Stimulated activated CD8-positive, alpha-beta memory T cell treated with anti-CD3 and anti-CD28 coated beads, Interleukin-2, amount 100 ng/mL, for 48 hours (primary cell): ENCODE results near the gene JUND.

ENCODE experiments used
- DNase-seq, 2 donors: peaks; one replicate each; pipeline ENCODE4 v3.0.0-alpha.2; 2020; ENCODE audit warnings: low read depth in 2 of 2

Gene JUND

DNA sequence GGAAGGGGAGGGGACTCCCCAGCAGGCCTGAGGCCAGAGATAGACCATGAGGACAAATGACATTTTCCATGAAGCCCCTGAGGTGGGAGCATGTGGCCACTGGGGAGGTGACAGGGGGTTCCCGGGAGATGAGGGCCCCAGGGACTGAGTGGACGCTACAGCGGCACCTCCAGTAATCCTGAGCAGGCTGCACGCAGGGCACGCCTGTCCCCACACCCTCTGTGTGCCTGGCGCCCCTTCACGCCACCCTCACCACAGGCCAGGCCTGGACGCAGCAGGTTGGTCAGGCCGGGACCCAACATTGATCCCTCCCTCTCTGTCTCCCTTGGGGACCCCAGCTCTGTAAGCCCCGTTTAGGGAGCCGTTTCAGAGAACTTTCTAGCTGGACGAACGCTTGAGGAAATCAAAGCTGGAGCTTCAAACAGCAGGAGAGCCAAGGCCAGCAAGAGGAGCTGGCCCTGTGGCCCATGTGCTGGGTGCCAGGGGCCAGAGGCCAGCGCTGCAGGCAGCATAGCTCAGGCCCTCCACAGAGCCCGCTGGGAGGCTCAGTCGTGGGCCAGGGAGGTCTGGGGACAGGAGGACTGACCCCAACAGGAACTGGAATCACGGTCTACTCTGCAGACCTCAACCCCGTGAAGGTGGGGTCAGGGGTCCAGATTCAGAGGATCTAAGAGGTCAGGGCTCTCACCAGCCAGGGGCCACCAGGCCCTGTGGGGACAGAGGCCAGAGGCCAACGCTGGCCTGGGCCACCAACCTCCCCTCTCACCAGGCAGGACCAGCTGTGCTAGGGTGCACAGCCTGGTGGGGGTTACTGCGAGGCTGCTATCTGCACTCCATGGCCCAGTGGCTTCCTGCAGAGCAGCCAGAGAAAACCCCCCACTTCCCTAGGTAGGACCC lies 26.9 kb upstream of the JUND start:
- no peak for DNase-seq

DNA sequence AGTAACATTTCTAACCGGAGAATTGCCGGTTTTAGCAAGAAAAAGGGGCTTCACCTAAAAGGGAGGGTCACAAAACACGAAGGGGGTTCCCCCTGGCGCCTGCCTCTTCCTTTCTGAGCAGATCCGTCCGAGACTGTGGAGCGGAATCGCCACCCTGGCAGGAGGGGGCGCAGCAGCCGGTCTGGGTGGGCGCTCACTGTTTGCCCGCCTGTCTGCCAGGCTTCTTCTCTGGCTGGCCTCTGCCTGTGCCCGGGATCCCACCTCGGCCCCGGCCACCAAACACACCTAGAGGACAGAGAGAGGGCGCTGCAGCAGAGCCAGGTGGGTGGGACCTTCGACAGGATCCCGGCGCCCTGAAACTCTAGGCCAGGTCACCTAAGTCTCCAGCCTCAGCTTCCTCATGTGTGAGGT lies 25.9 kb upstream of the JUND start:
- no peak for DNase-seq

DNA sequence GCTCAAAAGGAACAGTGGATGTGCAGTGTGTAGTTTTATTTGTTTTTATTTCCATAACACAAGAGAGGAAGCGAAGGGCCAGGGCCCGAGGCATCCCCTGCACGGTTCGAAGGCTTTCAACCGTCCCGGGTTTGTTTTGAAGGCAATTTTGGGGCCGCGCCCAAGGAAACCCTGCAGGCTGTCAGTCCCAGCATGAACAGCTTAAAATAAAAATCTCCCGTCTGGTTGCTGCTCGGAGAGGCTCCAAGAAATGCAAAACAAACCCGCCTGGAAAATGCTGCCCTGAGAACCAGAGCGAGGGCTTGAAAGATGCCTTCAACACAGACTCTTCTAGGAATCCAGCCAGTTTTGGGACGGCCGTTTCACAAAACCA lies 25.5 kb upstream of the JUND start:
- no peak for DNase-seq

DNA sequence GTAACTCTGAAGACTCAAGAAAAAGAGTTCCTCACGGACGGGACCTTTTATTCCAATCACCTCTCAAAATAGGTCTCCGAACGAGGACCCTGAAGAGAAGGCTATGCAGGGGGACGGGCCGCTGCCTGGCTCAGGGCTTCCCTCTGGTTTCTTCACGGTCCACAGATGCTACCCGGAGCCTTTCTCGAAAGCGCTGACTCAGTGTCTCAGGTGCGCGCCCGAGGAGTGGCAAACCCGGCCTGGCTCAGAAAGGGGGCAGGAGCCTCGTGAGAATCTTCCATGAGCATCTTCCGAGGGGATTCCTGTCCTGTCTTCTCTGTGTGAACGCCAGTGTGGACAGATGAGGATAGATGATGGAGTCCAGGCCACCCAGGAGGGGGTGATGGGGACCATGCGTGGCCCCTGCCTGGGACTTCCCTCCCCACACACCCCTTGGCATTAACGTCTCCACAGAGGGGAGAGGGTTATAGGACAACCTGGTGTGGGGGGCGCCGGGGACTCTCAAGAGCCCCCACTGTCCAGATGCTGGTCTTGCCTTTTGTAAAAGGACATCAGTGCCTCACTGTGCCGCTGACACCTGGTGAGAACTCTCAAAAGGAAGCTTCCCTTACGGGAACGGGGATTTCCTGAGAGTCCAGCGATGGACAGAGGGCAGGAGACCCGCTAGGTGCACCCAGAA lies 24.9 kb upstream of the JUND start:
- no peak for DNase-seq

DNA sequence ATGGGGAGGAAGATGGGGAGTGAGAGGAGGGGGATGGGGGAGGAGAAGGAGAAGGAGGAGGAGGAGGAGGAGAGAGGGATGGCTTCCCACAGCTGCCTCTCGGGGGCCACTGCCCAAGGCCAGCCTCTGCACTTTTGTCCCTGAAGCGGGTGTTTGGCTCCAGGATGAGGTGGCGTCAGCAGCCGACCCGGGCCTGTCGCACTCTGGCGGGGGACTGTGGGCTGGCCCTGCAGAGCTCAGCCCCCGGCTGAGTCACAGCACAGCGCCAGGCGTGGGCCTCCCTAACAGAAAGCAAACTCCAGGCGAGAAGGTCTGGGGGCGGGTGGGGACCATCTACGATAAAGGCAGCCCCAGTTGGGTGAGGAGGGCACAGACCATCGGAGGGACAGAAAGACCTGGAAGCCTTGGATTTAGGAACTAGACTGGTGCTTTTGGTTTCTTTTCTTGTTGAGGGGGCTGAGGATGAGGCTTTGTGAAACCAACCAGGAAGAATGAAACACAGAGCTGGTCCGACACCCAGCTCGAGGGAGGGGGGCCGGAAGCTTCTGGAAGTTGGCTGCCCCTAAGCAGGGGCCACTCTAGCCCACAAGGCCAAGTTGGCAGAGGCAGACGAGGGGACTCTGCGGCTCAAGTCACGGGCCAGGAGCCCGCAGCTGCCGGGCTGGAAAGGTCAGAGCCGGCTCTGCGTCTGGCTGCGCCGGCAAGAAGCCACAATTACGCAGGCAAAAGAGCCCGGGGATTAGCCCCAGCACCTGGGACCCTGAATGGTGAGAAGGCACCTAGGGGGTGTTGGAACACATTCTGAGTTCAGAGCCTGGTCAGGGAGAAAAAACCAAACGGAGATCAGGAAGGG lies 23.3 kb upstream of the JUND start:
- DNase-seq, result peak; percentile 78 to 85

DNA sequence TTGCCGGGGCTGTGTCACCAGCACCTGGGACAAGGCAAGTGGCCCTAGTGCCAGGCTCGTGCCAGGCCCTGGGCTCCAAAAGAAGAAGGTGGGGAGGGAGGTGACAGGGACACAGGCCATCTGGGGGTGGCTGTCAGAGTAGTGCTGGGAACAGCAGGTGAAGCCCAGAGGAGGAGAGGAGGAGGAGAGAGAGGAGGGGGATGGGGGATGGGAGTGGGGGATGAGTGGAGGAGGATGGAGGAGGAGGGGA lies 22.7 kb upstream of the JUND start:
- no peak for DNase-seq

DNA sequence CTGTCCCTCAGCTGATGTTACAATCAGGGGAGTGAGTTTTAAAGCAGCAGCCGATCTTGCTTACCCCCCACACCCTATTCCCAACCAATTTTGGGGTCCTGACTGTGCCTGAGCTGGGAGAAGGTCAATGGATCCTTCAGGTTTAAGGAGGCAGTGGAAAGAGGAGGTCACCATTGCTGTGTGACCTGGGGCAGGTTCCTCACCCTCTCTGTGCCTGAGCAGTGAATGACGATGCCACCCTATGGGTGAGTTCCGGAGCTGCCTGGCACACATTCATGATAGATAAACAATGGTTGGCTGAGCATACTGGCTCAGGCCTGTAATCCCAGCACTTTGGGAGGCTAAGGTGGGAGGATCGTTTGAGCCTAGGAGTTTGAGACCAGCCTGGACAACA lies 20.3 kb upstream of the JUND start:
- no peak for DNase-seq

DNA sequence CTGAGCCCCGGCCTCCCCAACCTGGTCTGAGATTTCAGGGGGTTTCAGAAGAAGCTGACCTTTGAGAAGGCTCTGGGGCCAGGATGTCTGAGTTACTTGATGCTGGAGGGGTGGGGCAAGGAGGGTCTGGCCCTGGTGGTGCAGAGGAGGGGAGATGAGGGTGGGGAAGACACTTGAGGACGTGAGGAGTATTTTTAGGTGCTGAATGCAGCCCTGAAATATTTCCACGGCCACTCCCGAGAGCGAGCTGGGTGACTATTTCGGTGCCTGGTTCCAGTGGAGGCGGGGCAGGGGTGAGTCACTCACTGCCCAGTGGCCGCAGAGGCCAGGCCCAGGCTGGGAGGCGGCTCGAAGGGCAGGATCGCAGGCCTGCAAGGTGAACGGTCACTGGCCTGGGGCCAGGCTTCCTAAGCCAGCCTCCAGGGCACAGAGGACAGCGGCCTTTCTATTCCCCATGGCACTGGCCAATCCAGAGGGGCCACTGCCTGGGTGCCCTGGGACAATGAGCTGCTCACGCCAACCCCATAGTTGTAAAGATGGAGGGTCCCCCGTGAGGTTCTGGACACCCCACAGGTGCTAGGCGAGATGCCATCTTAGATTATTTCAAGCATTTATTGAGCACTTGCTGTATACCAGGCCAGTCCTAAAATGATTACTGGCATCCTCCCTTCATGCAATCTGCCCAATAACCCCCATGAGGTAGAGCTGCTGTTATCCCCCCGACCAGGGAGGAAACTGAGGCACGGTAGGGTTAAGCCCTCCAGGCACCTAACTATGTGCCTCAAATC lies 19.7 kb upstream of the JUND start:
- DNase-seq, result no peak

DNA sequence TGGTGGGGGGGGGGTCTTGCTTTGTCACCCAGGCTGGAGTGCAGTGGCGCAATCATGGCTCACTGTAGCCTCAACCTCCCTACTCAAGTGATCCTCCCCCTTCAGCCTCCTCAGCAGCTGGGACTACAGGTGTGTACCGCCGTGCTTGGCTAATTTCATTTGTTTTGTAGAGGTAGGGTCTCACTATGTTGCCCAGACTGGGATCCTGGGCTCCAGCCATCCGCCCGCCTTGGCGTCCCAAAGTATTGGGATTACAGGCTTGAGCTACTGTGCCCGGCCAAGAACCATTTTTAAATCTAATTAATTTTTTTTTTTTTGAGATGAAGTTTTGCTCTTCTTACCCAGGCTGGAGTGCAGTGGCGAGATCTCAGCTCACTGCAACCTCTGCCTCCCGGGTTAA lies 18.2 kb upstream of the JUND start:
- no peak for DNase-seq

DNA sequence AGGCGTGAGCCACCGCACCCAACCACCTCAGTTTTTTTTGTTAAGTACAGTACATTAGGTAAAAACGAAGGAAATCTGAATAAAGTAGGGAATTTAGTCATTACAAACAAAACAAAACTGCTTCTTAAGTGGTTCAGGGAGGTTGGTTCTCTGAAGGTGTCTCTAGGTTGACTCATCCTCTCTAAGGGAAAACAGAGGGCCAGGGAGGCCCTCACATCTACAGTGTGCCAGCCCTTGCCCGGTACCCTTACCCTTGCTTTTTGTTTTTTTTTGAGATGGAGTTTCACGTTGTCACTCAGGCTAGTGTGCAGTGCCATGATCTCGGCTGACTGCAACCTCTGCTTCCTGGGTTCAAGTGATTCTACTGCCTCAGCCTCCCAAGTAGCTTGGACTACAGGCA lies 17.2 kb upstream of the JUND start:
- DNase-seq, result no peak

DNA sequence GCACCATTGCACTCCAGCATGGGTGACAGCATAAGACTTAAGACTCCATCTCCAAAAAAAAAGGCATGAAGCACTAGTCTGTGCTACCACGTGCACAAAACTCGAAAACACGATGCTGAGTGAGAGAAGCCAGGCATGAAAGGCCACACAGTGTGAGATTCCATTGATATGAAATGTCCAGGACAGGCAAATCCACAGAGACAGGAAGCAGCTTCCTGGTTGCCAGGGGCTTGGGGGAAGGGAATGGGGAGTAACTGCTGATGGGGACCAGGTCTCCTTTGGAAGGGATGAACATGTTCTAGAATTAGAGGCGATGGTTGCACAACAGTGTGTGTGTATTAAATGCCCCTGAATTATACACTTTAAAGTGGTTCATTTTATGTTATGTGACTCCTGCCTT lies 15.9 kb upstream of the JUND start:
- DNase-seq, result no peak

DNA sequence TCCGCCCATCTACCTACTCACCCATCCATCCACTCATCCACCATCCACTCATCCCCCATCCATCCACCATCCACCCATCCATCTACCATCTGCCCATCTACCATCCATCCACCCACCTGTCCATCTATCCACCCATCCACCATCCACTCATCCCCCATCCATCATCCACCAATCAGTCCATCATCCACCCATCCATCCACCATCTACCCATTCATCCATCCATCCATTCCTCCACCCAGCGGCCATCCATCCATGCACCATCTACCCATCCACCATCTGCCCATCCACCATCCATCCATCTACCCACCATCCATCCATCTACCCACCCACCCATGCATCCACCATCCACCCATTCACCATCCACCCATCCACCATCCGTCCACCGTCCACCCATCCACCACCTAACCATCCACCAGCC lies 13.6 kb upstream of the JUND start:
- DNase-seq, result no peak

DNA sequence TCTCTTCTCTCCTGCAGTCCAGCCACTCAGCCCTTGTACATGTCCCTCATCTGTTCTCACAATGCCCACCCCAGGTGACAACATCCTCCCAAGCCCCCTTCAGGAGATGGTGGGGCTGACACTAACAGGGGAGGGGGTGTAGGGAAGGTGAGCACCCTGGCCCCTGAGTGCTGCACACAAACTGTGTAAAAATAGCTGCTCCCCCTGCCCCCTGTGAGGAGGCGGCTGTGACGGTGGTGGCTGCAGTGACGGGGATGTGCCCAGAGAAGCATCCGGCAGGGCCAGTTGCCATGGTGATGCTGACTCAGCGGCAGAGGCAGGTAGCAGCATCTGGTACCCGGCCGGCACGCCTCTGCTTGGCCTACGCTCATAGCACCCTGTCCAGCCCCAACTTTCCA lies 13.0 kb upstream of the JUND start:
- DNase-seq, result peak; percentile 88 to 89

DNA sequence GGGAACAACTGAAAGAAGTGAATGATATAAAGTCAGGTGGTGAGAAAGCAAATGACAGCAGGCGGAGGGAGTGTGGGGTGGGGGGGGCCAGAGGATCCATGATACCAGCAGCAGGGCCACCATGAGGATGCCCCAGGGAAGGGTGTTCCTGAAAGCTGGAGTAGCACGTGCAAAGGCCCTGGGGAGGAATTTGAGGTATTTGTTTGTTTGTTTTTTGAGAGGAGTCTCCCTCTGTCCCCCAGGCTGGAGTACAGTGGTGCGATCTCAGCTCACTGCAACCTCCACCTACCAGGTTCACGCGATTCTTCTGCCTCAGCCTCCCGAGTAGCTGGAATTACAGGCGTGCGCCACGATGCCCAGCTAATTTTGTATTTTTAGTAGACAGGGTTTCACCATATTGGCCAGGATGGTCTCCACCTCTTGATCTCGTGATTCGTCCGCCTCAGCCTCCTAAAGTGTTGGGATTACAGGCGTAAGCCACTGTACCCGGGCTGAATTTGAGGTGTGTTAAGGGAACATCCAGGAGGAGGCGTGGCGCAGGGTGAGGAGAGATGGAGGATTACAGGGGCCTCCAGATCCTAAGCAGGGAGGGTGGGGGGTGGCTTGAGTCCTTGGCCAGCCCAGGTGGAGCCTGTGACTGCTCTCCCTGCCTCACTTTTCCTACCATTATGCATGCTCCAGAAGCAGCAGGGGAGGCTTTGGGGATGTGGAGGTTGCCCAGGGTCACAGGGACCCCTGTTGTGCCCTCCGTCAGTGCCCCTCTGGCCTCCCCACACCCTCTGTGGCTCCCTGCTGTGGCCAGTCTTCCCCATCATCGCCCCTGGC lies 12.4 kb upstream of the JUND start:
- no peak for DNase-seq

DNA sequence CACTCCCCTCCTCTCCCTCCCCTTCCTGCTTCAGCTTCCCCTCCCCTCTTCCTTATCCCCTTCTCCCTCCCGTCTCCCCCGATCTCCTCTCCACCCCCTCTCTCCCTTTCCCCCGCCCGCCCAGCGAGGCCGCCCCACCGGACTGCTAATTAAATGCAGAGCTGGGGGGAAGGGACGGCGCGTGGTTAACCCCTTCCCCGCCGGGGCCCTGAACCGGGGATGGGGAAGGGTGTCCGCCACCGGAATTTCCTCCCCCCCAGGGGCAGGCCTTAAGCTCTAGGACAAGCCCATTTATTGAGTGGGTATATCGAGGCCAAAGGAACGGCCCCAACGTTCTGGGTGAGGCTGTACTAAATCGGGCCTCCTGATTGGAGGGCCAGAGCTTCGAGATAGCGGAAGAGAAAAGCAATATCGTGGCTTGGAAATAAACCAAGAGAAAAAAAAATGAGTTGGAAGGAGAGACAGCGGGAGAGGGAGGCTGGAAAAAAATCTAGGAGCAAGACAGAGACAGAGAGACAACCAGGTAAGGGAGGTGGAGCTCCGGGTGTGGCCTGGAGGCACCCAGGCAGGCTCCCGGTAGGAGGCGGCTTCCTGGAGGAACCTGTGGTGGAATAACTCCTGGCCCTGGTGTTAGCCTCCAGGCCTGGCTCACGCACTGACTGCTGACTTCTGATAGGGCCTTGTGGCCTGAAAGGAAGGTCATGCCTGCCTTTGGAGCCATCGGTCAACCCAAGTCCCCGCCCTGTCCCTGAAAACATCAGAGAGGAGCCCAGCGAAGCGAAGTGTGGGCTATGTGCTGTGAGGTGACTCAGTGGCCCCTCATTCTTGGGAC lies 11.6 kb upstream of the JUND start:
- peak in 1 of 2 donors; percentile 71 for DNase-seq

DNA sequence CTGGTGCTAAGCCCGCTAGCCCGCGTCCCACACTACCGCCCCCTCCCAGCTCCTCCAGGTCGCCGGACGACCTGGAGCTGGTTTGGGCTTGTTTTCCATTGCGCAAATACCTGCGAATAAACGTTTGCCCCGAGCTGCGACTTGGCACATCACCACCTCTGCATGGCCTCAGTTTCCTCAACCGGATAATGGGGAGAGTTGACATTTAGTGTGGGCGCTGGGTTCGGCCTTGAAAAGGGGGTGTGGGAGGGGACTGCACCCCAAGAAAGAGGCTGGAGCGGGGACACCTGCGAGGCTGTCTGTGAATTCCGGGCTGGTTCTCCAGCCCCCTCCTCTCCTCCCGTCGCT lies 11.0 kb upstream of the JUND start:
- no peak for DNase-seq

DNA sequence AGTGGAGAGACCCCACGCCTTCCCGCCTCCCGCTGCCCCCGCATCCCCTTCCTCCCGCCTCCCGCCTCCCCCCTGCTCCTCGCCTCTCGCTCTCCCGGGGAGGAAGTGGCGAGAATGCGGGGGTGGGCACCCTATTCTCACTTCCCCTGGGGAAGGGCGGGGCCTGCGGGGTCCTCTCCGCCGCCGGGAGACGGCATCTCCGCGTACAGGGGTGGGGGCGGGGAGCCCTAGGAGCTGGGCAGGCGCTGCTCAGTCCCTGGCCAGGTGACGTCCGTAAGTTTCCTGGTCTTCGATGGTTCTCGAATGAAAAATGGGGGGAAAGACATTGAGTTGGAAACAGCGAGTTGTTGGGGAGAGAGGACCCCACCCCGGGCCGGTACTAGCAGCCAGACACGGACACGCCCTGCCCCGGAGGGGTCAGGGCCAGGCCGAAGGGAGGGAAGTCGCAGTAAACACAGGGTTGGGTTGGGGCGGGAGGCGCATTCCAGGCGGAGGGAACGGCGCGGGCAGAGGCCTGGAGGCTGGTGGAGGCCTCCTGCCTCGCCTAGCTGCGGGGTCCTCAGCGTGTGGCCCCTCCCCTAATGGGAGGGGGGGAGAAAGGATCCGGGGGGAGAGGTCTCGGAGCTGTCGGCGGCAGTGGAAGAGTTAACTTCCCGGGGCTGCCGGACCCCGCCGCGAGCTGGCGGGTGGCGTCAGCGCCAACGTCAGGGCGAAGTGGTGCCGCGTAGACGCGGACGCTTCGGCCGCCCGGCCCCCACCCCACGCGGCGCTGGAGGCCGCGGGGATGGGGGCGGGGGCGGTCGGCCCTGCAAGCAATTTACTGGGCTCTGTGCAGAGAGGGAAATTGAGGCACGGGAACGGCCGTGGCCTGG lies 10.4 kb upstream of the JUND start:
- DNase-seq, result peak; percentile 89 to 92

DNA sequence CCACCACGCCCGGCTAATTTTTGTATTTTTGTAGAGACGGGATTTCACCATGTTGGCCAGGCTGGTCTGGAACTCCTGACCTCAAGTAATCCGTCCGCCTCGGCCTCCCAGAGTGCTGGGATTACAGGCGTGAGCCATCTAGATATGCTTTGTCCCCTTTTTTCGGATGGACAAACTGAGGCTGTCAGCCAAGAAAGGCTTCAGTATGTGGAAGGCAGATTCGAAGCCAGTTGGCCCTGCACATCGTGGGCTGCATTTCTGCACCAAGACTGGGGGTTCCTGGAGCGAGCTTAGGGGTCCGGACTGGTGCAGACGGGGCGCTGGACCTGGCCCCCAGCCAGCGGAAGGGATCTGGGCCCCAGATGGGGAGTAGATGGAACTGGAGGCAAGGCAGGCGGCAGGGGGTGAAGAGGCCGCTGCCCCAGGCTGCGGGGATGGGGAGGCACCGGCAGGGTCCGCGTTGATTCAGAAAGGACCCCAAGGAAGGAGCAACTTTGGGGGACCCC lies 9.7 kb upstream of the JUND start:
- no peak for DNase-seq
